Measurements from ENCODE around the gene CPSF6. TPM values are rescaled to one million over a fixed set of nuclear protein-coding genes. Genes with fewer than 3 reads are reported as not detected.
A peak's percentile ranks its signal among the peaks of the same experiment; 100 is the strongest.

CPSF6 gene
- total and polyA plus RNA-seq, 2 donors (not counting 3 experiments of a cell fraction or from before 2014, with no cell fraction given): 55.8 to 91.7 TPM

DNA sequence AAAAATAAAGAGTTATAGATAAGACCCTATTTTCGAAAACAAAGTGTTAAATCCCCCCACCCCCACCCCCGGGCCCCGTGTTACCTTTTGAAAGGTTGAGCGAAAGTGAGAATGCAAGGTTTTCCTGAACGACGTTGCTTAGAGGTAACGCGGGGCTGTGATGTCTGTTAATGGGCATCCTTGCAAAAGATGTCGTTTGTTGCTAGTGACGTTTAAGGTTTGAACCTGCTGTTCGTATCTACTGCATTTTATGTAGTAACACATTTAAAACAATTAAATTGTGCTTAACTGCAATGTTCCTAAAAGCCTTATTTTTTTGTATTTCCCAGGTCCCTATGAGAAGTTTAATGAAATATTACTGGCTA, 1.2 kb downstream of the CPSF6 start:
- DNase-seq (ENCODE audit: low read depth, low spot score) (peak; percentile 14), FAIRE-seq (peak; percentile 26)
- Histone ChIP-seq H3K79me2 (ENCODE audit: control insufficient read depth, insufficient read depth, low read length) (peaks cover 62% of the 10 kb centered on the region), H2AFZ (ENCODE audit: low read depth, low read length) (no peak overlapping the region), H3K27me3 (ENCODE audit: control insufficient read depth in 2 of 2, insufficient read depth in 2 of 2, low read length in 2 of 2) (no peaks in the 10 kb centered on the region), H3K9ac (replicated peaks; ENCODE audit: extremely low read depth, insufficient read depth, low read length) (peak overlapping the region; percentile 98), H3K27ac (ENCODE audit: insufficient read depth, low read depth, low read length) (peak overlapping the region; percentile 89), H3K9me3 (replicated peaks; ENCODE audit: control insufficient read depth, insufficient read depth, low read length) (no peaks in the 10 kb centered on the region), H3K36me3 (ENCODE audit: control insufficient read depth in 2 of 2, extremely low read depth in 1 of 2, insufficient read depth in 2 of 2, low read length in 2 of 2) (no peaks in the 10 kb centered on the region), H3K4me1 (ENCODE audit: control insufficient read depth, extremely low read depth, insufficient read depth, low read length) (peaks cover 17% of the 10 kb centered on the region), H3K4me3 (replicated peaks in 1 of 3; ENCODE audit: insufficient read depth in 1 of 3, low read depth in 1 of 3, low read length in 3 of 3) (peak overlapping the region; percentile 60 to 99 (median 99)), H4K20me1 (replicated peaks; ENCODE audit: control insufficient read depth, extremely low read depth, insufficient read depth, low read length) (peaks cover 6% of the 10 kb centered on the region), H3K9me1 (replicated peaks; ENCODE audit: control insufficient read depth, extremely low read depth, insufficient read depth, low read length) (no peaks in the 10 kb centered on the region), H3K4me2 (ENCODE audit: insufficient read depth, low read length) (peak overlapping the region; percentile 99)
- ChIA-PET POLR2A (no interaction called here), CTCF (interaction anchor here (1.6 to 4.1 kb wide), 2 partner anchors 14 to 84 kb away, joined by 6 to 26 read pairs; no protein-coding TSS in a partner anchor)
- TF ChIP-seq, protein P1, sequence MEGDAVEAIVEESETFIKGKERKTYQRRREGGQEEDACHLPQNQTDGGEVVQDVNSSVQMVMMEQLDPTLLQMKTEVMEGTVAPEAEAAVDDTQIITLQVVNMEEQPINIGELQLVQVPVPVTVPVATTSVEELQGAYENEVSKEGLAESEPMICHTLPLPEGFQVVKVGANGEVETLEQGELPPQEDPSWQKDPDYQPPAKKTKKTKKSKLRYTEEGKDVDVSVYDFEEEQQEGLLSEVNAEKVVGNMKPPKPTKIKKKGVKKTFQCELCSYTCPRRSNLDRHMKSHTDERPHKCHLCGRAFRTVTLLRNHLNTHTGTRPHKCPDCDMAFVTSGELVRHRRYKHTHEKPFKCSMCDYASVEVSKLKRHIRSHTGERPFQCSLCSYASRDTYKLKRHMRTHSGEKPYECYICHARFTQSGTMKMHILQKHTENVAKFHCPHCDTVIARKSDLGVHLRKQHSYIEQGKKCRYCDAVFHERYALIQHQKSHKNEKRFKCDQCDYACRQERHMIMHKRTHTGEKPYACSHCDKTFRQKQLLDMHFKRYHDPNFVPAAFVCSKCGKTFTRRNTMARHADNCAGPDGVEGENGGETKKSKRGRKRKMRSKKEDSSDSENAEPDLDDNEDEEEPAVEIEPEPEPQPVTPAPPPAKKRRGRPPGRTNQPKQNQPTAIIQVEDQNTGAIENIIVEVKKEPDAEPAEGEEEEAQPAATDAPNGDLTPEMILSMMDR (IDR thresholded peaks at IDR 0.05; ENCODE audit: extremely low read depth in 1 of 2, insufficient read depth in 1 of 2, low read depth in 1 of 2, low read length in 2 of 2): no peak
- TF ChIP-seq POLR2AphosphoS5 (IDR thresholded peaks at IDR 0.05; ENCODE audit: insufficient read depth, low read depth, low read length): no peak
- TF ChIP-seq MAX (IDR thresholded peaks at IDR 0.05; ENCODE audit: insufficient read depth, insufficient read length): no peak
- TF ChIP-seq JUN (IDR thresholded peaks at IDR 0.05; ENCODE audit: borderline replicate concordance, insufficient read depth, insufficient read length, low read depth): no peak
- no peak for TF ChIP-seq EZH2 (IDR thresholded peaks at IDR 0.05; ENCODE audit: borderline replicate concordance, low read depth, low read length, severe bottlenecking)
- no peak for TF ChIP-seq GATA2 (IDR thresholded peaks at IDR 0.05; ENCODE audit: insufficient read depth, insufficient read length, low read depth, low read length)
- TF ChIP-seq POLR2A (IDR thresholded peaks at IDR 0.05; ENCODE audit: low read depth, low read length): no peak
- no peak for TF ChIP-seq MYC (IDR thresholded peaks at IDR 0.05; ENCODE audit: low read depth, low read length)
- no peak for TF ChIP-seq FOS (IDR thresholded peaks at IDR 0.05; ENCODE audit: borderline replicate concordance, insufficient read depth, low read length)
- intact Hi-C loops (cut with micrococcal nuclease) (loop anchor here (1.0 kb wide), 1 partner anchor 11 kb away; no protein-coding TSS in a partner anchor), dilution Hi-C loops (cut with MboI; ENCODE audit: extremely low pct_ligation_motif_present, low sequenced_read_pairs) (no loop called here)
- BruUV-seq (replicated peaks): no TSS peak

All from endothelial cell of umbilical vein (primary cell).